Skeletal muscle cell (primary cell): ENCODE measurements around the gene DNAJB7.
"Not testable (repeated sequence)": the region's sequence is repeated elsewhere in the genome, so short reads cannot be mapped to it uniquely, and the experiment has no call there.

ENCODE experiments used
- DNase-seq: peaks from one replicate; pipeline ENCODE4 v3.0.0-alpha.2; 2010; ENCODE audit warnings: low read depth
- H3K4me3 ChIP-seq: 2 replicates; pipeline ENCODE4 v1.5.1; 2011; ENCODE audit warnings: low read depth, mild to moderate bottlenecking, control low read depth, low read length, moderate library complexity

The DNAJB7 gene

DNA sequence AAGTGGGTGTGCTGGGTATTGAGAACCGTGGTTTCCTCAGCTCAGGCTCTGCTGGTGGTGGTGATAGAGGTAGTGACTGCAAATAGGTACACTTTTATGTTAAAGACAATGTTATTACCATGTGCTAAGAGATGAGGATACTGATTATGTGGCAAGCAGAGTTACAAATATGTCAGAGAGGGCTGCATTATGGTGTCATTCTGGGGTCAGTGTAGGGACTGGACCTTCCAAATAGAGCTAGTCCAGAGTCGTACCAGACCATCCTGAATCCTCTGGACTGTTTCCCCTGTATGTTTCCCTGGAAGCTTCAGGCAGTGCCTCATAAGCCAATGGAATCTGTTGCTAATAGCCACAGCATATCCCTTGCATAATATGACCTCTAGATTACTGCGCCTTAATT is at the start of gene DNAJB7:
Gene DNAJB7, minus strand, starts transcription at position 101 of the 400 bp plus-strand sequence. CDS start 119 bp downstream, outside the sequence.
- no peak for DNase-seq
- H3K4me3 ChIP-seq = no peak within 1 kb of the TSS

DNA sequence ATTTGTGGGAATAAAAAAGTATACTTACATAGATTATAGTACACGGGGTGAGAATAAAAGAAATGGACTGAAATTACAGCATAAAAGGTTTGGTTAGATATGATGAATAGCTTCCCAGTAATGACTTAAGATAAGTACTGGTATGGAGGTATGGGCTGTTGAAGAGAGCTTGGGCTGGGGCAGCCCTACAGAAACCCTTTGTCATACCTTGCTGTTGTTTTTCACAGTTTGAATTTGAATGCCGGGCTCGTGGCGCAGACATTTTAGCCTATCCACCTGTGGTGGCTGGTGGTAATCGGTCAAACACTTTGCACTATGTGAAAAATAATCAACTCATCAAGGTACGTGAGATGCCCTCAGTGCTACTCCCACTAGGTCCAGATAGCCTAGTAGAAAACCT is 47.0 kb upstream of the DNAJB7 start:
- no peak overlapping the region for H3K4me3 ChIP-seq
- no peak for DNase-seq

DNA sequence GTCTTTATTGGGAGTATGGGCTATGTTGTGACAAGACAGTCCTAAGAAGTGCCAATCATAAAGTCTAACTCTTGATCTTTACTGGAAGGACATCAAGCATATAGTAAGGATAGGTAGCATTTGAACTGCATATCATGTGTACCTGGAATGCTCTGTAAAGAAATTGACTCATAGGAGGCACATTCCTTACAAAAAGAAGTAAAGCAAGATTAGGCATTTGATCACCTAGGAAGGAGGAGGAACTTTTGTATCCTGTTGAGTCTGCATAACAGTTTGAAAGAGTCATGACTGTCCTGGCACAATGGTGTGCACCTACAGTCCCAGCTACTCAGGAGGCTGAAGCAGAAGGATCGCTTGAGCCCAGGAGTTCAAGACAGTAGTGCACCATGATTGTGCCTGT is 42.2 kb upstream of the DNAJB7 start:
- no peak overlapping the region for H3K4me3 ChIP-seq
- DNase-seq = no peak

DNA sequence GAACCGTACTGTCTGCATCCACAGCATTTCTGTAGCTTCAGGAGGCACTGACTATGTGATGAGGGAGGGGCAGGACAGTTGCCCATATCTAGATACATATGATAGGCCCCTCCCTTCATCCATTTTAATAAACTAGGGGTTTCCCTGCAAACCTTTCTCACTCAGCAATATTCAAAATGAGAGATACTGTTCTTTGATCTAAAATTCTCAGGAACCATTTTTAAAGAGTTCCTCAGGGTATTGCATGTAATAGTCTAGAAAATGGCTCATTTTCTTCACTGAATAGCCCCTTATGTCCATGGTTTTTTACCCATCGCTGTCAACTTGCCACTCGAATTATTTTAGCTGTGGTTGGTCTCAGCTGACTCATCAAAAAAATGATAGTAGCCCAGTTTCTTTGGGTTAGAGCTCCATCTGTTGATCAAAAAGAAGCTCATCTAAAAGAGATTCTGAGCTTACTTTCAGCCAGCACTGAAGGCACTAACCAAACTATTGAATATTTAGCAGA is 37.0 kb upstream of the DNAJB7 start:
- H3K4me3 ChIP-seq = no peak overlapping the region
- peak; percentile 12 for DNase-seq

DNA sequence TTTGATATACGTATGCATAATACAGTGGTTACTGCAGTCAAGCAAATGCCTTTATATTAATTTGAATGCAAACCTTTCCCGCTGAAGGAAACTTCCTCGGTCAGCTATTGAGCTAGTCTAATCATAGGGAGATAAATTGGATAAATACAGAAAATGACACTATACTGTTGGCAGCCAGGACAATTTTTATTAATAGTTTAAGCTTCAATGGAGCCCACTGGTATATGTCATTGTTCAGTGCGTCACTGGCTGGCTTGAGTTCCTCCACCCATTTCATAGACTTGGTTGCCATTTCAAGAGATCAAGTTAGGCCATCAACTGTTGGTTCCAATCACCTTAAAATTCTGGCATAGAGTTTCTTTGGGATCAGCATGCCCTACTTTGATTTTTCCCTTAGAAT is 32.5 kb upstream of the DNAJB7 start:
- no peak overlapping the region for H3K4me3 ChIP-seq
- no peak for DNase-seq

DNA sequence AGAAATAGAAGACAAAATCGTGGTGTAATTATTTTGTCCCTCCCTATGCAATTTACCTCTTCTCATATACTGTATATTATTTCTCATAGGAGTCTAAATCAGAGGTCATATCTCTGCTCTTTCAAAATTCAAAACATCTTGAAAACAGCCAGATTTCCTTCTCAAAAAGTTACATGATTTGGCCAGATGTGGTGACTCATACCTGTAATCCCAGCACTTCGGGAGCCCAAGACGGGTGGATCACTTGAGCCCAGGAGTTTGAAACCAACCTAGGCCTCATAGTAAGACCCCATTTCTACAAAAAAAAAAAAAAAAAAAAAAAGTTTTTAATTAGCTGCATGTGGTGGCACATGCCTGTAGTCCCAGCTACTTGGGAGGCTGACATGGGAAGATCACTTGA is 29.0 kb upstream of the DNAJB7 start:
- no peak for DNase-seq
- H3K4me3 ChIP-seq = no peak overlapping the region

DNA sequence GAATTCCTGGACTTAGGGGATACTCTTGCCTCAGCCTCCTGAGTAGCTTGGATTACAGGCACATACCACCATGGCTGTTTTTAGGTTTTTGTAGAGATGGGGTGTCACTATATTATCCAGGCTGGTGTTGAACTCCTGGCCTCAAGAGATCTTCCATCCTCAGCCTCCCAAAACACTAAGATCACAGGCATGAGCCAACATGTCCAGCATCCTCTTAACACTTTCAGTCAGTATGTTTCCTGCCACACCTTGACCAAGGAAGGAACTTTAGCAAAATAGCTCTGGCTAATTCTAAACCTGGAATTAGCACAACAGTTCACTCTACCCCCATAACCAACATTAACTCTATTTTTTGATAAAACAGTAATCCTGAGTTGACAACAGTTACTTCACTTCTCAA is 27.2 kb upstream of the DNAJB7 start:
- H3K4me3 ChIP-seq = no peak overlapping the region
- no peak for DNase-seq

DNA sequence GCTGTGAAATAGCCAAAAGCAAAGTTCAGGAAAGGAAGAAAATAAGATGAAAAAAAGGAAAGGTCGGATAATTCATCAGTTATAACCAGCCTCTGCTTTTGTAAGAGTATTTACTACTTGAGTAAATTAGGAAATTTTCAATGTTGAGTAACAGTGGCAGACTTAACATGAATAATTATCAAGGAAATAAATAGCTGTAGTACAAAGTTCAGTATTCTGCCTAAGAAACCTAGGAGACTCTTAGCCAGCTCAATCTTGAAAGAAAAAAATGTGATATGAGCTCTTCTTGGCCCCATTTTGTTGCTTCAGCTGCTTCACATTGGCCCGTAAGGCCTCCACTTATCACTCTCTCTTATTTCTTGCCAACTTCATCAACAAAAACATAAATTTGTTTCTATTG is 17.0 kb upstream of the DNAJB7 start:
- no peak overlapping the region for H3K4me3 ChIP-seq
- DNase-seq = no peak

DNA sequence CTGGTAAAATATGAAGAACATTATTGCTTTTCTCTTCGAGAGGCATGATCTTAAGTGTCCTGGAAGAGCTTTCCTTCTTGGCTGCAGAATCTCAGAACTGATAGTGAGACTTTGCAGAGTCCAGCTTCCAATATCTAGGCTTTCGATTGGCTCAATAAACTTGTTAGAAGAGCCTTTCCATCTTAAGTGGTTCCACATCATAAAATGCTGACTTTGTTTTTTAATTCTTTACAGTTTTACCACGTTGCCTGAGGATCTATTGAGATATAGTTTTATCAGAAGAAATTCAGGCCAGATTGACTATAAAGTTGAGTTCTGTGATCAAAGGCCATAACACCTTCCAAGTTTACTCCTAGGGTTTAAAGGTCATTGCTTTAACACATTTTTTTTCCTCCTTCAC is 15.6 kb upstream of the DNAJB7 start:
- no peak for DNase-seq
- no peak overlapping the region for H3K4me3 ChIP-seq

DNA sequence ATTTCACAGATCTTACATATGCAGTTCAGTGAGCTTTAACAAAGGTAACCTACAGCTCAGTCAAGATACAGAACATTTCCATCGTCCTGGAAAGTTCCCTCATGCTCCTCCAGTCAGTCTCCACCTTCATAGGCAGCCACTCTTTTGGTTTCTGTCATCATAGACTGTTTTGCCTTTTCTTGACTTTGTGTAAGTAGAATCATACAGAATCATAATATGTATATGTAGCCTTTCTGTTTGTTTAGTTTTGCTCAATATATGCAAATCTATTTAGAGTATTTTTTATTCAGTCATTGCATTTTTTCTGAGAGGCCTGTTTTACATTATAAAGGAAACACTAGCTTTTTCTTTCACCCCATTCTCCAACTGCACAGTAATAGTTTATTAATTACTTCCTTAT is 15.0 kb upstream of the DNAJB7 start:
- DNase-seq = no peak
- H3K4me3 ChIP-seq = no peak overlapping the region

DNA sequence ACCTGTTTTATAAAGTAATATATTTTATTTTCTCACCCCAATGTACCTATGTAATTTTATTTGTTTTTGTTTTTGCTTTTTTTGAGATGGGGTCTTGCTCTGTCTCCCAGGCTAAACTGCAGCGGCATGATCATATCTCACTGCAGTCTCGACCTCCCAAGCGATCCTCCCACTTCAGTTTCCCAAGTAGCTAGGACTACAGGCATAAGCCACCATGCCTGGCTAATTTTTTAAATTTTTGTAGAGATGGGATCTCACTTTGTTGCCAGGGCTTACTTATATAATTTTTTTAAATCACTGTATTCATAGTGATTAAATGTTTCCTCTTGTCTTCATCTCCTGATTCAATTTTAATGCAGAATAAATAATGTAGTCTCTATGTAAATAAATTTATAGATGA is 13.2 kb upstream of the DNAJB7 start:
- DNase-seq = no peak
- no peak overlapping the region for H3K4me3 ChIP-seq

DNA sequence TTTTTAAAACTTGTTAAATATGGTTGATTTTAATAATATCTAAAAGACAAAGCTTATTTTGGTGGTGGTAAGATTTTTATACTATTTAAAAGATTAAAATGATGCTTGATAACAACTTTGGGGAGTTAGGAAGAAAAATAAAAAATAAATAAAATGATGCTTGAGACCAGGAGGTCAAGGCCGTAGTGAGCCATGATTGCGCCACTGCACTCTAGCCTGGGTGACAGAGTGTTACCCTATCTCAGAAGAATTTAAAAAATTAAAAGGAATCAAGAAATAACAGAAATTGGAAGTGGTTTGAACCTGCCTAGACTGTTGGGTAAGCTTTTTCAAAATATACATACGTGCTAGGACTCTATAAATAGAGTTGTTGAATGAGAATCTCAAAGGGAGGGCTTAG is 12.1 kb upstream of the DNAJB7 start:
- H3K4me3 ChIP-seq = no peak overlapping the region
- no peak for DNase-seq

DNA sequence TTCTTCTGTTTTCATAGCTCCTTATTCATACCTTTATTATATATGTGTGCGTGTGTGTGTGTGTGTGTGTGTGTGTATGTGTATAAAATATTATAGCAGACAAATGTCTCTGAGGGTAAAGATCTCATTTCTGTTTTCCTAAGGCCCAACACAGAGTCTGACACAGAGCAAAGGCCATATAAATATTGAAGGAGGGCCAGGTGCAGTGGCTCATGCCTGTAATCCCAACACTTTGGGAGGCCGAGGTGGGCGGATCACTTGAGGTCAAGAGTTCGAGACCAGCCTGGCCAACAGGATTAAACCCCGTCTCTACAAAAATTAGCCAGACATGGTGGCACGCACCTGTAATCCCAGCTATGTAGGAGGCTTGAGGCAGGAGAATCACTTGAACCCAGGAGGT is 6.5 kb upstream of the DNAJB7 start:
- H3K4me3 ChIP-seq, DNase-seq: not testable (repeated sequence)

DNA sequence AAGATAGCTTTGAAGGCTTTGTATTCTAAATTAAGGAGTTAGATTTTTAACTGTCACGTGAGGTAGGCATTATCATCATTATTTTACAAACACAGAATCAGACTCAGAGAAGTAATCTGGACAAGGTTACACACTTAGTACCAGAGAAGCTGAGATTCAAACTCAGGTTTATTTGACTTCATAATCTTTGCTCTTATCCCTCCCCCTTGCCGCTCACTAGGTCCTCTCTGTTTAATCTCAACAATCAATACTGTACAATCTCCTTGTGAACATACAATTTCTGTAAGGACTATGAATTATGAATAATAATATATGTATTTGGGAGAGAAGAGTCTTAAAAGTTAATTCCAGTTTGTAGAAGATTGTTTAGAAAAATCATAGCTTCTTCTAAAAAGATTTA is 5.2 kb upstream of the DNAJB7 start:
- no peak for DNase-seq
- no peak overlapping the region for H3K4me3 ChIP-seq

DNA sequence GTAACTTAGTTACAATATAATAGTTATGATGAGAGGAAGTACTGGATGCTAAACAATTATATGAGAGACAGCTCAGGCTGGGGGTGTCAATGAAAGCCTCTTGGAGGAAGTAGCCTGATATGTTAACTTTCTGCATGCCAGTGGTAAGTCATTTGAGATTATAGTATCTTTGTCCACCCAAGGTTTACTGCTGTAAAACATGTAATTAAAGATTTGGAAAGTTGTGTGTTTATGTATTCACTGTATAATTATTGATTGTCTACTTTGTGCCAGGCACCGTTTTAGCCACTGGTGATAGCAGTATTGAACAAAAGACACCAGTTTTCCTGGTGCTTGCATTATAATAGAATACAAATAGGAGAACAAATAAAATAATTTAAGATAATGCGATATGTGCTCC is 624 bp upstream of the DNAJB7 start:
- no peak for DNase-seq
- no peak overlapping the region for H3K4me3 ChIP-seq

DNA sequence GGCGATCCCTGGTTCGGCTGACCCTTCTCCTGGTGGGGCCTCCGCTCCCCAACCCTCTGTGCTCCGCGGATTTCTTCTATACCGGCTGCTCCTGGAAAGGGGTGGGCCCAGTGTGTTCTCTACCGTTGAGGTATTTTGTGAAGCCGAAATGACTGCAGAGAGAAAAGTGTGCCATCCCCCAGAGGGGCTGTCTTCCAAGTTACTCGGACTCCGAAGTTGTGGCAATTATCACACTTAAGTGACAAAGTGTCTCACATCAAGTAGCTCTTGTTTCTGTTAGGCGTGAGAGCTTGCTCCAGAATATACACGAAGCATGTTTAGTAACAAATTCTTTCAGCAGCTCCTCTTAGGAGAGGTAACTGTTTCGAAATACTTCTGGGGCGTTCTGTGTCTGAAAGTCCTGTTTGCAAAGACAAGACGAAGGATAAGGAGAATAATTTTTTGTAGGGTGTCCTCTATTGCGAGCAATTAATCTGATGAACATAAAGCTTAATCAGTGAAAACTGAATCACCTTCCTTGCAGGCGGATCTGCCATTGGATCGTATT is 4.5 kb downstream of the DNAJB7 start:
- no peak for DNase-seq
- H3K4me3 ChIP-seq = peak overlapping the region; percentile 100

DNA sequence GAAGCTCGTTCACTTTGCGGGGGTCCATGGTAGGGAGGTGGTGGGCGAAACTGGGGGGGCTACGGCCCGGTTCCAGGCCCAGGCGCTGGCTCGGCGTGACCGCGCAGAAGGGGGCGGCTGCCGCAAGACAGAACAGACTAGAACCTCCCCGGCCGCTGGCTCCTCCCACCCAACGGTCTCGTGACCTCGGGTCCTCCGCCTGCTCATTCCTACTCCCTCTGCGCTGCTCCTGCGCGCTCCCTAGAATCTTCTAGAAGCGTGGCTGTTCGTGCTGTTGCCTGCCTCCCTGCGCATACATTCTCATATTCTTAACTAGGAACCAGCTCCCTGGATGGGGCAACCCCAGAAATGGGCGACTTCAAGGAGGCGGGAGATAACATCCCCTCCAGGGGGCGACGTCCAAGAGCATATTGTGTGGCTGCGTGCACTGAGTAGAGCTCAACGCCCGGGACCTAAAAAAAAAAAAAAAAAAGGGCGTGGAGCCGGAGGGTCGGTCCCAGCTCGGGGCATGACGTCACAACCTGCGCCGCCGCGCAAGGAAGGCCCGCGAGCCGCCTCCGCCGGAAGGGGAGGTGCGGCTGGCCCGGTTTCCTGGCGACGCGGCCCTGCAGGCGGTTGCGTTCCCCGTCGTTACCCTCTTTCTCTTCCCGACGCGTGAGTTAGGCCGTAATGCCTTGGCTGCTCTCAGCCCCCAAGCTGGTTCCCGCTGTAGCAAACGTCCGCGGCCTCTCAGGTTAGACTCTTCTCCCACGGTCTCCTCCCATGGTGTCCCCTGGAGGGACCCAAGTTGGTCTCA is 5.2 kb downstream of the DNAJB7 start, which contains the start of the genes ST13 and XPNPEP3:
Gene ST13, minus strand, starts transcription at position 127 of the 796 bp plus-strand sequence. Its CDS starts 99 bp downstream, at position 28.
Gene XPNPEP3, plus strand, starts transcription at position 636 of the 796 bp plus-strand sequence. Its CDS starts 34 bp downstream, at position 670.
- peak; percentile 89 for DNase-seq
- peak within 1 kb of the TSS; percentile 100 for H3K4me3 ChIP-seq

DNA sequence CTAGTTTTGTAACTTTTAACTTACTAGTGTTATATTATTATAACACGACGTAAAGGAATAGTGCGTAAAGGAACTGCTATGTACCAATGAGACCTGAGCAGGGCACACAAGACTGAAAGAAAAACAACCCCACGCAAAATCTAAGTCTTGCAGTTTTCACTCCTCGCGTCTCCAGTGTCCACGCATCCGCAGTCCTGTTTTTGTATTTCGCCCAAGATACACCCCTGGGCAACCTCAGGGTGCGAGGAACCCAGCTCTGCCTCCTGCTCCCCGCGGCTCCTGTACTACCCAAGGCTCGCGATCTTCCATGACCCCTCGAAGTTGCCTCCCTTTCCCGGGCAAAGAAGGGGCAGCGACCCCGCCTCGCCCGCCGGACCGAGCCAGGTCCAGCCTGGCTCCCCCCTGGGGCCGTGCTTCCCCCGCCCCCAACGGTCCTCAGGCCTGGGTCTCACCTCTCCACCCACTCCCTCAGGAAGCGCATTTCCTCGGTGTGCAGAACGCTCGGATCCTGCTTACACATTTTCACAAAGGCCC is 5.9 kb downstream of the DNAJB7 start:
- peak overlapping the region; percentile 100 for H3K4me3 ChIP-seq
- DNase-seq = no peak

DNA sequence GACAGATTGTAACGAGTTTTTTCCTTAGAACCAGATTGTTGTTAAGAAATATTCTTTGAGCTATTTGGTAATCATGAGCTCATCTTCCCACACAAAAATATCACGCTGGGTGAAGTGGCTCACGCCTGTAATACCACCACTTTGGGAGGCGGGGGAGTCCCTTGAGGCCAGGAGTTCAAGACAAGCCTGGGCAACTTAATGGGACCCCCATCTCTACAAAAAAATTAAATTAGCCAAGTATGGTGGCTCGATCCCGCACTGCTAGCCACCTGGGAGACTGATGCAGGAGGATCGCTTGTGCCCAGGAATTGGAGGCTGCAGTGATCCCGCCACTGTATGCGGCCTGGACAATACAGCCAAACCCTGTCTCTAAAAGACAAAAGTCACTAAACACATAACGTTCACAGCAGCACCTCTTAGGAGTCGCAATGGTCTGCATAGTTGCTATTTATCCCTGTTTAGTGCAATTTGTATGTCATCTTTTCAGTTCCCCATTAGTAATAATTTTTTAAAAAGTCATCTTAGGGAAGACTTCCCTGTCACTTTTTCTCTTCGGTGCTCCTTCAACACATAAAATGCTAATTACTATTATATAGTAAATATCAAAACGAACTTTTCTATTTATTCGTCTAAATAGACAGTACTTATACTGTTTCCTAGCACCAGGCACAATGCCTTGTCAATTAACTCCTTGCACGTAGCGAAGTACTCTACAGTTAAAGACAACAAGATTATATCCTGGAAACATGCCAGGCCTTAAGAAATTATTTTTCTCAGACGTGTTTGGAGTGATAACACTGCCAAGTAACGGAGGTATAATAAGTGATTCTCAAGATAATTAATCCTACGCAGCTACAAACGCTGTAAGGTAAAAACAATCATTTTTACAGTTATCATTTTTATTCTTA is 6.6 kb downstream of the DNAJB7 start:
- DNase-seq = no peak
- peak overlapping the region; percentile 100 for H3K4me3 ChIP-seq

DNA sequence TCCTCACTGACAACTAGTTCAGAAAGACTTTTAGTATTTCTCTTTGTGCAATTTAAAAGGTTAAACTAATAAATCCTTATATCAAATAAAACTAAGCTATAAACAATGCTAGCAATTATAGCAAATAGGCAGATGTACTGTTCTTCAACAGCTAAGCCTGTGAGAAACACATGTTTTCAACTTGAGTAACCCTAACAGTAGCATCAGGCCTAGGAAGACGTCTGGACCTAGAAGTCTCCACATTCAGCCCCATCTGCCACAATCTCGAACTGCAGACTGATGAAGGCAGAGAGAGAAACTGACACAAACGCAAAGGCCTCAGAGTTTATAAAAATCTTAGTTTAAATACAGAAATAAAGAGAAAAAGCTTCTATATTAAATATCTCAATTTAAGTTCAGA is 8.0 kb downstream of the DNAJB7 start:
- peak overlapping the region; percentile 100 for H3K4me3 ChIP-seq

More for the DNA sequence above, 8.0 kb downstream of the DNAJB7 start:
- DNase-seq = no peak
